ENCODE measurements around the gene POU3F3.

POU3F3 gene

GRCh38 chr2:104876606-104877570 lies 23.0 kb downstream of the POU3F3 start:
- peak in 1 of 2 donors; percentile 58 for DNase-seq

DNA sequence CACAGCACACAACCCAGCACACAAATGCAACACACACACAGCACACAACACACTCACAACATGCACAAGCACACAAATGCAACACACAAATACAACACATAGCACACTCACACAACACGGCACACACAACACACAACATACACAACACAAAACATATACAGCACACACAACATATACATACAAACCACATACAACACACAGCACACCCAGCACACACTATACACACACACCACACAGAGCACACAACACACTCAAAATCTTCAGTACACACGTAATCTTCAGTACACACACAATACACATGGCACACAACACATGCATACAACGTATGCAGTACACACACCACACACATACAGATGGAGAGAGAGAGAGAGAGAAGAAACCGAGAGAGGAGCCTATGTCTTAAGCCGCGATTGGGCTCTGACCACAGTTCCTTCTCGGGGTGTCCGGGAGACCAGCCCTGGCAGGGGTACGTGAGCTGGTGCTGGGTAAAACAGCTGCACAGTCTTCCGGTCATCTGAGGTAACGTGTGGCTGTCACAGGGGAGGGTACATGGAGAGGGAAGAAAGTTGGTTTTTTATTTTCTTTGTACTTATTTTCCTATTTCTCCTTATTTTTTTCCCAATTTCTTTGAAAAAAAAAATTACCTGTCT lies 25.1 kb downstream of the POU3F3 start:
- no peak for DNase-seq

GRCh38 chr2:104880076-104880475 lies 26.2 kb downstream of the POU3F3 start:
- no peak for DNase-seq

DNA sequence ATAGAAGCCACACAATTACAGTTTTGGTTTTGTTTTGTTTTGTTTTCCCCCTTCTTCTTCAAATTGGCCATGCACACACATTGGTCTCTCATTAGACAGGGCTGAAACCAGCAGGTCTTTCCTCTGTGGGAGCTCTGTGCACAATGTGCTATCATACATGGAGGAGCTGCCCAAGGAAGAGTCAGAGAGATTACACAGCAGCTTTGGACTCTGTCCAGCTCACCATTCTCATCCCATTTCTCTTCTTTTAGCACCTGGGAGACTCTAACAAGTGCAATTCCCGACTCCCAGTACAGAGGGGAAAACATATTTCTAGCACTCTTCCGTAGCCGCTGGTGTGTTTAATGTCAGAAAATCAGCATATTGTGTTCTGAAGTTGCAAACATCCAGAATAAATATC lies 29.4 kb downstream of the POU3F3 start:
- no peak for DNase-seq

DNA sequence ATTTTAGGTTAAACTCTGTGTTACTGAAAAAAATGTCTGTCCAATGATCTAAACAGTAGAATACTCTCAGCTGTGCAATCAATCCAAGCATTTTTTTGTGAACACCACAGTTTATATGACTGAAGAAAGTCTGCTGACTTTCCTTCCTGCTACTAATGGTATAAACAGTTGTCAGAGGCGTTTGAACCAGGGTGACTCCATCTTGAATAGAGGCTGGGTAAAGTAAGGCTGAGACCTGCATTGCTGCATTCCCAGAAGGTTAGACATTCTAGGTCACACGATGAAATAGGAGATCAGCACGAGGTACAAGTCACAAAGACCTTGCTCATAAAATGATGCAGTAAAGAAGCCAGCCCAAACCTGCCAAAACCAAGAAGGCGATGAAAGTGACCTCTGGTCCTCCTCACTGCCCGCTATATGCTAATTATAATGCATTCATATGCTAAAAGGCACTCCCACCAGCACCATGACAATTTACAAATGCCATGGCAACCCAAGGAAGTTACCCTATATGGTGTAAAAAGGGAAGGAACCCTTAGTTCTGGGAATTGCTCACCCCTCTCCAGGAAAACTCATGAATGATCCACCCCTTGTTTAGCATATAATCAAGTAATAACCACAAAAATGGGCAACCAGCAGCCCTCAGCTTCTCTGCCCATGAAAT lies 31.3 kb downstream of the POU3F3 start:
- DNase-seq: no peak

DNA sequence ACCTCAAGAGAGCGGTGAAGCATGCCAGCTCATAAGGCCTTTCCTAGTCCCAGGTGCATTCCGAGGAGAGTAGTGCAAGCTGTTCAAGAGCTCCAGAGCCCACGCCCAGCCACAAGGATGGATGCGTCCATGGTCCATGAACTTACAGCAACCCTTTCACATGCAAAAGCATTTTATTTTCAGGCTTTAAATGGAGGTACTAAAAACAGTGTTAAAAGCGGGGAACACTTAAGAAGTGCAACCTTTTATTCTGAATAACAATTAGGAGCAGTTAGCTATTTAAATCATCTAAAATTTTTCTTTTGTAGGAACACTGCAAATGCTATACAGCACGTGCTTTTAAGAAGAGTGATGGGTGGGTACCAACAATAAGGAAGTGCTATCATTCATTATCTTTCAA lies 33.8 kb downstream of the POU3F3 start:
- DNase-seq: no peak

DNA sequence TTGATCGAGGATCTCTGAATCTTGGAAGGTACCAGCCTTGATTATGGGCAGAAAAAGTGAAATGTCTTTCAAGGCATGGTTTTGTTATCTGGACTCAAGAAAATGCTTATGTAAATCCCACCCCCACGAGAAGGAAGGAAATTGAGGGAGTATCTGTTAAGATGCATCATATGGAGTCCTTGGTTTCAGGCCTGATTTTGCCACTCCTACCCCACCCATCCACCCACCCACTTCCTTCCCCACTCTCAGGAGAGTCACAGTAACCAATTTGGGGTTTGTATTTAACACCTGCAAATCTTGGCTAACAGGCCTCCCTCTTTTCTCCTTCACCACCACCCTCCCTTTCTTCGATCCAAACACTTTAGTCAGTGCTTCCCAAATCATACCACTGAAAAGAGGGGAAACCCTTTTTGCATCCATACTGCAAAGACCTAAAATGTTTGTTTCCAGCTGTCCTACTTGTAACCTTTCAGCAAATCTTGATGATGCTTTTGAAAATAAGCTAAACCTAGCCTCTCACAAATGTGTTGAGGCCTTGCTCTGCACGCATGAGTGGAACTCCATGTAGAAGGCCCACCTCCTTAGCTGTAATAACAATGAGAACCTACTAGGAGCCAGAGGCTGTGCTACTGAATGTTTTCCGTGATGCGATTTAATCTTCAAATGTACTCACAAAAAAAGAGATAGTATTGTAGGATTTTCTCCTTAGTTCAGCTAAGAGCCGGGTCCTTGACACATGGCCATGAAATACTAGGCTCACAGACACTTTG lies 34.8 kb downstream of the POU3F3 start:
- no peak for DNase-seq

- no peak for DNase-seq
These were observed 35.5 kb downstream of the POU3F3 start for GRCh38 chr2:104889291-104889959.

- DNase-seq: no peak
These were observed 36.2 kb downstream of the POU3F3 start for GRCh38 chr2:104889960-104890684.

GRCh38 chr2:104890685-104891069 lies 36.8 kb downstream of the POU3F3 start:
- DNase-seq: no peak

DNA sequence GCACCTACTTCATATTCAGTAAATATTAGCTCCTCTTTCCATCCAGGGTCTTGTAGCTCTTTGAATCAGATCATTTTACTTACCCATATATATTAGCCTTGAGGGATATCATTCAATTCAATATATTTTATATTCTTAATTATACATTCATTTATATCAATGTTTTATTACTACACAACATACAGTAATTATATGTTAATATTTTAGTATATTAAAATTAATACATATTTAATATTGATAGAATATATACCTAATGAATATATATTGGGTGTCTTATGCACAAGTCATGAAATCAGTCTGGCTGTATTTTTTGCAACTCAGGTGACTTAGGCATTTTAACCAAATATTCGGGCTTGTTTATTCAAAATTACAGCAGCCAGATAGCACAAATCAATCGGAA lies 37.2 kb downstream of the POU3F3 start:
- no peak for DNase-seq

- DNase-seq: no peak
These were observed 42.5 kb downstream of the POU3F3 start for GRCh38 chr2:104896446-104896845.

DNA sequence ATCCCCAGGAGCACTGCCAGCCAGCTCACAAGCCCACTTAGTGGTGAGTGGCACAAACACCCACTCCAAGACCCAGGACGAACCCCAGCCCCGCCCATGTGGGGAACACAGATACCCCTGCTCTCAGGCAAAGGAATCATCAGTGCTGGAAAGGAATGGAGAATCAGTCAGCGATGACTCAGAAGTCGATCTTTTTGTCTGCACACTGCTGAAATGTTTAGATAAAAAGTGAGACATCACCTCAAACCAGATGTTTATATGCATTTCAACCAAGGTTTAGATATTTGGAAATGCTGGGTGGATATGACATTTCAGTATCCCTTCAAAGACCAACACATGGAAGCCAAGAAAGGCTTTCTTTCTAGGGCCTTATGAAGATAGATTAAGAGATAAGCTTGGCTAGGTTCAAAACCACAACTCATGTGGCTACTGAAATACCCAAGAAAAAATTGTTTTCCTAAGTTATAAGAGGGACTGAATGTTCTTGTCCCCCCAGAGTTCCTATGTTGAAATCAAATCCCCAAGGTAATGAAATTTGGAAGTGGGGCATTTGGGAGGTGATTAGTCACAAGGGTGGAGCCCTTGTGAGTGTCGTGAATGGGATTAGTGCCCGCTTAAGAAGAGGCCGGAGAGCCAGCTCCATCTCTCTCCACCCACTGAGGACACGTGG lies 43.7 kb downstream of the POU3F3 start:
- DNase-seq: no peak

GRCh38 chr2:104900608-104901007 lies 46.7 kb downstream of the POU3F3 start:
- no peak for DNase-seq

GRCh38 chr2:104901037-104901881 lies 47.3 kb downstream of the POU3F3 start:
- DNase-seq: no peak

DNA sequence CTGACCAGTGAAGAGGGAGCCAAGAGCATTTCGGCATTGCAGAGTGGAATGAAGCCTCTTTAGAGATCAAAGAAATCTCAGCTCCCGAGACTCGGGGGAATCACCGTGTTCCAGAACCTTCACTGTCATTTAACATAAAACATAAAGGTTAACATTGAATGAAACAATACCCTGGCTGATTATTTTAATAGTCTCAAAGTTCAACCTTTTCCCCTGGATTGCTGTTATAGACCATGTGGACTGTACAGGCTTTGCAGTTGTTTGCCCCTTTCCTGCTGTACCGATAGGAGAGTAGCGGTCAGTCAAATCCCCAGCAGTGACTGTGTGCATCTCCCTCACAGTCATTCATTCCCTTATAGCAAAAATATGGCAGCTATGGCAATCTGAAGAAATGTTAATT lies 48.4 kb downstream of the POU3F3 start:
- DNase-seq: no peak

All from hippocampal formation (tissue), 2 donors.